ENCODE data around the gene CEMIP. TPM values are rescaled to one million over a fixed set of nuclear protein-coding genes. Genes with fewer than 3 reads are reported as not detected.

The CEMIP gene
- total RNA-seq, 2 experiments from 2014 or later: not detected

DNA sequence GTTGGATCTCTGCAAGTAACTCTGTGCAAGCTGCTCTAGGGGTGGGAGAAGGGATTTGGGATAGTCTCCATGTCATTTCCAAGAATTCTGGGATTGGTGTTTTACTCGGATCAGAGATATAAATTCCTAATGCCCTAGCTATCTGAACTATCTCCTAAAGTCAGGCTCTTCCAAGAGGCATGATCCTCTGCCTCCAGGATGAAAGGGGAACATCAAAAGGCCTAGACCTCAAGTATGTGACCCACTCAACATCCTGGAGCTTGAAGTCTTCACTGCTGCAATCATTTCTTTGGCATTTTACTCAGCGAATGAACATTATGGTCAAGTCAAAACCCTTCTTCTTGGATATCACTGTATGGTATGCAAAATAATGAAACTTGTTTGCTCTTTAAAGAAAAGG, 104.5 kb downstream of the CEMIP start:
- TF ChIP-seq, protein P1, sequence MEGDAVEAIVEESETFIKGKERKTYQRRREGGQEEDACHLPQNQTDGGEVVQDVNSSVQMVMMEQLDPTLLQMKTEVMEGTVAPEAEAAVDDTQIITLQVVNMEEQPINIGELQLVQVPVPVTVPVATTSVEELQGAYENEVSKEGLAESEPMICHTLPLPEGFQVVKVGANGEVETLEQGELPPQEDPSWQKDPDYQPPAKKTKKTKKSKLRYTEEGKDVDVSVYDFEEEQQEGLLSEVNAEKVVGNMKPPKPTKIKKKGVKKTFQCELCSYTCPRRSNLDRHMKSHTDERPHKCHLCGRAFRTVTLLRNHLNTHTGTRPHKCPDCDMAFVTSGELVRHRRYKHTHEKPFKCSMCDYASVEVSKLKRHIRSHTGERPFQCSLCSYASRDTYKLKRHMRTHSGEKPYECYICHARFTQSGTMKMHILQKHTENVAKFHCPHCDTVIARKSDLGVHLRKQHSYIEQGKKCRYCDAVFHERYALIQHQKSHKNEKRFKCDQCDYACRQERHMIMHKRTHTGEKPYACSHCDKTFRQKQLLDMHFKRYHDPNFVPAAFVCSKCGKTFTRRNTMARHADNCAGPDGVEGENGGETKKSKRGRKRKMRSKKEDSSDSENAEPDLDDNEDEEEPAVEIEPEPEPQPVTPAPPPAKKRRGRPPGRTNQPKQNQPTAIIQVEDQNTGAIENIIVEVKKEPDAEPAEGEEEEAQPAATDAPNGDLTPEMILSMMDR (IDR thresholded peaks at IDR 0.05): no peak
- peaks cover 2% of the 10 kb centered on the region for H3K4me1 Mint-ChIP-seq (ENCODE audit: low read depth)
- H3K27ac Mint-ChIP-seq: no peak overlapping the region
- no peaks in the 10 kb centered on the region for H3K27me3 Mint-ChIP-seq
- H3K27ac ChIP-seq (ENCODE audit: low read depth in 1 of 2, low read length in 2 of 2): no peak overlapping the region
- ATAC-seq (ENCODE audit: poor library complexity) (no peak), DNase-seq (no peak)
- ChIA-PET POLR2A (no interaction called here), CTCF (no interaction called here)
- no peak overlapping the region for H3K4me3 ChIP-seq (ENCODE audit: low read length)
- H3K27me3 ChIP-seq (ENCODE audit: control insufficient read depth in 1 of 2, insufficient read depth in 2 of 2, low read length in 2 of 2): no peaks in the 10 kb centered on the region
- H3K4me1 ChIP-seq (ENCODE audit: insufficient read depth, low read length): peaks cover 2% of the 10 kb centered on the region
- no peaks in the 10 kb centered on the region for H3K36me3 ChIP-seq (ENCODE audit: insufficient read depth, low read length)
- no peaks in the 10 kb centered on the region for H3K9me3 ChIP-seq (ENCODE audit: control insufficient read depth in 1 of 2, insufficient read depth in 1 of 2, low read length in 2 of 2)
- H3K9me3 Mint-ChIP-seq: no peaks in the 10 kb centered on the region
- intact Hi-C loops (cut with DNase I, micrococcal nuclease): no loop called here
- no peaks in the 10 kb centered on the region for H3K36me3 Mint-ChIP-seq (ENCODE audit: low read depth)
- H3K4me3 Mint-ChIP-seq: no peak overlapping the region

DNA sequence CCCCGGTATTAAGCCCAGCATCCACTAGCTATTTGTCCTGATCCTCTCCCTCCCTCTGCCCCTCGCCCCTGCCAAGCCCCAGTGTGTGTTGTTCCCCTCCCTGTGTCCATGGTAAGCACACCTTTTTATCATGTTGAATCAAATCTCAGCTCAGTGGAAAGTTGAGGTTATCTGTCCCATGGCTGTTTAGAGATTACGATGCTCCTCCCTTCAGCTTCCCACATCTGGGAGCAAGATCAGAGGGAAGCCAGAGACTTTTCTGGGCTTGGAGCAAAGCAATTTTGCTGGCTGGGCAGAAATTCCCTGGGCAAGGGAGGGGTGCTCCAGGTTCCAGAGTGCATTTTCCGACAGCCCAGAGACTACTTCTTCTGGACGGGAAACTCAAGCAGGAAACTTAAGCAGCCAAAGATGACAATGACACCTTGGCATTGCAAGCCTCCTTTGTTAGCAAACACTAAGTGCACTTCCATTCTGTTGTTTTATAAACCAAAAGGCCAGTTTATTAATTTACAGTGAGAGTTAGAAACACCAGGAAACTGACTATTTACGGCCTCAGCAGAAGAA, 105.9 kb downstream of the CEMIP start:
- intact Hi-C loops (cut with DNase I, micrococcal nuclease): no loop called here
- peaks cover 12% of the 10 kb centered on the region for H3K4me1 Mint-ChIP-seq (ENCODE audit: low read depth)
- no peaks in the 10 kb centered on the region for H3K27me3 Mint-ChIP-seq

DNA sequence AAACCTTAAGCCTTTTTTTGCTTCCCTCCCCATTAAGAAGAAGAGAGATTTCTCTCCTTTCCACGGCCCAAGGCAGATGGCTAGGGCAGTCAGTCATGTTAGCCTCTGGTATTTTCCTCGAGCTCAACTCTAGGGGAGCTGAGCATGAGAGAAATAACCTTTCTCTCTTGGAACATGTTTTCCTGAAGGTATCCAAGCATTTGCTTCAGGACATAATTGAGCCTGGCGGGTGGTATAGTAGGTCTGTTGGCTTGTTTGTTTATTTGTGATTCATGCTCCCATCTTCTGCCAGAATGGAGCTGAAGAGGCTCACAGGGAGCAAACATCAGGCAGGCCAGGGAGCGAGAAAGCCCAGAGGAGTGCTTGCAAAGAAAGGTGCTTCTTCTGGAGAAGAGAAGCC, 108.0 kb downstream of the CEMIP start:
- H3K4me1 Mint-ChIP-seq (ENCODE audit: low read depth): peaks cover 20% of the 10 kb centered on the region

More for the DNA sequence above, 105.9 kb downstream of the CEMIP start:
- no peak overlapping the region for H3K4me3 ChIP-seq (ENCODE audit: low read length)
- H3K27ac ChIP-seq (ENCODE audit: low read depth in 1 of 2, low read length in 2 of 2): no peak overlapping the region
- TF ChIP-seq, protein P1 (IDR thresholded peaks at IDR 0.05): no peak
- ChIA-PET CTCF (no interaction called here), POLR2A (no interaction called here)
- H3K27me3 ChIP-seq (ENCODE audit: control insufficient read depth in 1 of 2, insufficient read depth in 2 of 2, low read length in 2 of 2): no peaks in the 10 kb centered on the region
- H3K4me1 ChIP-seq (ENCODE audit: insufficient read depth, low read length): peaks cover 2% of the 10 kb centered on the region
- H3K27ac Mint-ChIP-seq: no peak overlapping the region
- no peaks in the 10 kb centered on the region for H3K36me3 ChIP-seq (ENCODE audit: insufficient read depth, low read length)
- H3K36me3 Mint-ChIP-seq (ENCODE audit: low read depth): no peaks in the 10 kb centered on the region
- no peaks in the 10 kb centered on the region for H3K9me3 Mint-ChIP-seq
- no peaks in the 10 kb centered on the region for H3K9me3 ChIP-seq (ENCODE audit: control insufficient read depth in 1 of 2, insufficient read depth in 1 of 2, low read length in 2 of 2)
- no peak for DNase-seq
- no peak overlapping the region for H3K4me3 Mint-ChIP-seq
- no peak for ATAC-seq (ENCODE audit: poor library complexity)

More for the DNA sequence above, 108.0 kb downstream of the CEMIP start:
- Histone ChIP-seq H3K36me3 (ENCODE audit: insufficient read depth, low read length) (no peaks in the 10 kb centered on the region), H3K4me1 (ENCODE audit: insufficient read depth, low read length) (peaks cover 2% of the 10 kb centered on the region), H3K27me3 (ENCODE audit: control insufficient read depth in 1 of 2, insufficient read depth in 2 of 2, low read length in 2 of 2) (no peaks in the 10 kb centered on the region), H3K4me3 (ENCODE audit: low read length) (no peak overlapping the region), H3K9me3 (ENCODE audit: control insufficient read depth in 1 of 2, insufficient read depth in 1 of 2, low read length in 2 of 2) (no peaks in the 10 kb centered on the region), H3K27ac (ENCODE audit: low read depth in 1 of 2, low read length in 2 of 2) (no peak overlapping the region)
- Mint-ChIP-seq H3K27me3 (no peaks in the 10 kb centered on the region), H3K36me3 (ENCODE audit: low read depth) (no peaks in the 10 kb centered on the region), H3K9me3 (no peaks in the 10 kb centered on the region), H3K27ac (no peak overlapping the region), H3K4me3 (no peak overlapping the region)
- DNase-seq (no peak), ATAC-seq (ENCODE audit: poor library complexity) (no peak)
- ChIA-PET POLR2A (no interaction called here), CTCF (no interaction called here)
- intact Hi-C loops (cut with DNase I, micrococcal nuclease): no loop called here
- TF ChIP-seq, protein P1 (IDR thresholded peaks at IDR 0.05): no peak
